HCT116 (cell line): Measurements from ENCODE around the gene CDK18. TPM values are rescaled to one million over a fixed set of nuclear protein-coding genes. Genes with fewer than 3 reads are reported as not detected.

Source experiments
- ATAC-seq: fragments of 200-7000 bp; cut with Tn5 transposase; 2 replicates; pipeline ENCODE4 v1.9.1; 2020; ENCODE audit warnings: mild to moderate bottlenecking, moderate library complexity
- BruUV-seq: library from RNA; stranded (reverse); fragments of 400-500 nt; replicated peaks from 2 replicates; lab custom pipeline; 2021; lab: Mats Ljungman, UMichigan
- CTCF ChIA-PET: fragments of 300-600 bp; sonication (Branson Sonifier 250); formaldehyde crosslinking; loops from one replicate; lab custom pipeline; 2021; ENCODE audit warnings: antibody characterized with exemption; lab: Charles Lee
- POLR2A ChIA-PET: fragments of 300-600, 350-600 bp; sonication (Branson Sonifier 250); formaldehyde crosslinking; loops from one replicate; lab custom pipeline; 2021; ENCODE audit warnings: antibody characterized with exemption; lab: Charles Lee
- RAD21 ChIA-PET, 2 experiments: fragments of 300-600 bp; sonication (Branson Sonifier 250); formaldehyde crosslinking; loops; one replicate each; lab custom pipeline; 2023; ENCODE audit warnings: low total read pairs in 2 of 2; ENCODE audit not compliant: uncharacterized antibody in 2 of 2, unreplicated experiment in 2 of 2, low non-redundant PET in 1 of 2; lab: Charles Lee
- DNase-seq: peaks from one replicate; pipeline ENCODE4 v3.0.0-alpha.2; 2010; ENCODE audit warnings: low read depth, low spot score
- H2AFZ ChIP-seq: fragments of 200-600 bp; shearing (Covaris generic), sonication (generic); 2 replicates; pipeline ENCODE4 v1.6.1; 2017; ENCODE audit warnings: low read depth, mixed run types, mixed read lengths, antibody characterized with exemption, low read length; ENCODE audit not compliant: poor library complexity, severe bottlenecking
- H3K27ac ChIP-seq: 2 replicates; pipeline ENCODE4 v1.5.1; 2012; ENCODE audit warnings: low read depth, low read length
- H3K27me3 ChIP-seq: fragments of 200-600 bp; sonication (generic); 2 replicates; pipeline ENCODE4 v1.6.1; 2016; ENCODE audit warnings: mixed run types, low read length, mixed read lengths; ENCODE audit not compliant: insufficient read depth
- H3K36me3 ChIP-seq, 2 experiments: fragments of 200-500 bp in 1 of 2; fragments of 200-600 bp in 1 of 2; sonication (Bioruptor generic) in 1 of 2; sonication (generic) in 1 of 2; 2 replicates each; pipeline versions ENCODE4 v1.5.1 to v1.6.1; 2014 to 2016; ENCODE audit warnings: low read length in 2 of 2, inconsistent platforms in 1 of 2, mixed read lengths in 1 of 2, mixed run types in 1 of 2; ENCODE audit not compliant: insufficient read depth in 2 of 2, control insufficient read depth in 1 of 2
- H3K4me1 ChIP-seq, 2 experiments: fragments of 200-600 bp in 1 of 2; sonication (generic) in 1 of 2; 2 replicates each; pipeline versions ENCODE4 v1.5.1 to v1.6.1; 2012 to 2017; ENCODE audit warnings: low read length in 2 of 2, inconsistent platforms in 1 of 2, mild to moderate bottlenecking in 1 of 2, mixed read lengths in 1 of 2, mixed run types in 1 of 2, moderate library complexity in 1 of 2; ENCODE audit not compliant: insufficient read depth in 2 of 2, control insufficient read depth in 1 of 2
- H3K4me2 ChIP-seq: fragments of 200-600 bp; sonication (generic); 2 replicates; pipeline ENCODE4 v1.6.1; 2017; ENCODE audit warnings: mixed run types, low read length, mixed read lengths
- H3K4me3 ChIP-seq, 2 experiments: fragments of 200-600 bp in 1 of 2; sonication (generic) in 1 of 2; replicated peaks in 1 of 2; 2 replicates each; pipeline ENCODE4 v1.5.1; 2011 to 2016; ENCODE audit warnings: low read length in 2 of 2, control low read depth in 1 of 2, low read depth in 1 of 2, mild to moderate bottlenecking in 1 of 2, mixed read lengths in 1 of 2, mixed run types in 1 of 2
- H3K79me2 ChIP-seq: fragments of 200-600 bp; sonication (generic); 2 replicates; pipeline ENCODE4 v1.6.1; 2017; ENCODE audit warnings: mild to moderate bottlenecking, mixed run types, low read length, moderate library complexity, mixed read lengths; ENCODE audit not compliant: insufficient read depth
- H3K9ac ChIP-seq: fragments of 200-600 bp; sonication (generic); 2 replicates; pipeline ENCODE4 v1.6.1; 2016; ENCODE audit warnings: low read length, mixed read lengths
- H3K9me2 ChIP-seq: fragments of 200-600 bp; sonication (generic), shearing (Covaris generic); 2 replicates; pipeline ENCODE4 v1.6.1; 2017; ENCODE audit warnings: mixed run types, mild to moderate bottlenecking, moderate library complexity; ENCODE audit not compliant: insufficient read depth
- H3K9me3 ChIP-seq, 2 experiments: fragments of 200-500 bp in 1 of 2; fragments of 200-600 bp in 1 of 2; sonication (Bioruptor generic) in 1 of 2; sonication (generic) in 1 of 2; 2 replicates each; pipeline ENCODE4 v1.6.1; 2014 to 2017; ENCODE audit warnings: low read length in 2 of 2, mixed read lengths in 2 of 2, inconsistent platforms in 1 of 2, low read depth in 1 of 2, mild to moderate bottlenecking in 1 of 2, mixed run types in 1 of 2, moderate library complexity in 1 of 2; ENCODE audit not compliant: control insufficient read depth in 1 of 2, insufficient read depth in 1 of 2
- H4K20me1 ChIP-seq: fragments of 200-600 bp; sonication (generic), shearing (Covaris generic); 2 replicates; pipeline ENCODE4 v1.6.1; 2017; ENCODE audit warnings: mixed run types, mild to moderate bottlenecking, moderate library complexity; ENCODE audit not compliant: insufficient read depth
- CEBPB ChIP-seq: IDR thresholded peaks from 2 replicates; pipeline ENCODE4 v1.6.1; 2012; ENCODE audit warnings: low read depth
- CTCF ChIP-seq, 3 experiments: fragments of 200-600 bp in 1 of 3; sonication (generic) in 1 of 3; IDR thresholded peaks in 2 of 3; conservative IDR thresholded peaks in 1 of 3; 2 replicates each; pipeline ENCODE4 v1.5.1; 2012 to 2017; ENCODE audit warnings: low read depth in 2 of 3, low read length in 2 of 3, antibody characterized with exemption in 1 of 3, borderline replicate concordance in 1 of 3, control low read depth in 1 of 3, mild to moderate bottlenecking in 1 of 3, mixed read lengths in 1 of 3, mixed run types in 1 of 3, moderate library complexity in 1 of 3; ENCODE audit not compliant: insufficient read depth in 1 of 3
- ELF1 ChIP-seq: IDR thresholded peaks from 2 replicates; pipeline ENCODE4 v1.6.1; 2012; ENCODE audit warnings: low read depth, borderline replicate concordance
- FOSL1 ChIP-seq: IDR thresholded peaks from 2 replicates; pipeline ENCODE4 v1.6.1; 2012; ENCODE audit warnings: low read depth
- JUND ChIP-seq: IDR thresholded peaks from 2 replicates; pipeline ENCODE4 v1.6.1; 2012
- RAD21 ChIP-seq: IDR thresholded peaks from 2 replicates; pipeline ENCODE4 v1.6.1; 2012; ENCODE audit warnings: low read depth, mild to moderate bottlenecking
- TCF7L2 ChIP-seq: IDR thresholded peaks from 2 replicates; pipeline ENCODE4 v1.7.0; 2011; ENCODE audit warnings: borderline replicate concordance, inconsistent platforms; ENCODE audit not compliant: insufficient read depth, insufficient read length; ENCODE audit errors: extremely low read depth
- intact Hi-C: fragments of 100-400 bp; cut with micrococcal nuclease; formaldehyde crosslinking; loops from 2 replicates; pipeline ENCODE4 v1.10.0; 2022
- total RNA-seq: library from RNA; stranded (reverse); gene quantifications from one replicate; pipeline ENCODE4 v1.2.1, GENCODE V29; 2021; ENCODE audit not compliant: unreplicated experiment

The CDK18 gene
- total RNA-seq, 1 experiment from 2014 or later = 32.0 TPM

GRCh38 chr1:205484985-205485967, 19.2 kb upstream of the CDK18 start:
- no peak overlapping the region for H3K27ac ChIP-seq
- H3K4me1 ChIP-seq = peaks cover 0 to 8% of the 10 kb centered on the region in 2 experiments; a peak in 3 of 4 replicates
- ChIA-PET CTCF (interaction anchor here (0.5 to 12.3 kb wide), 38 partner anchors 8 to 257 kb away, joined by 3 to 200 read pairs (median 6); partner anchors contain the start of gene BLACAT1), RAD21 (interaction anchor here (1.1 to 2.6 kb wide), 18 partner anchors 10 to 149 kb away, joined by 3 to 26 read pairs (median 10); no protein-coding TSS in a partner anchor), POLR2A (interaction anchor here (0.7 to 1.4 kb wide), 4 partner anchors 17 to 131 kb away, joined by 3 to 8 read pairs (median 4); no protein-coding TSS in a partner anchor)
- peaks cover 18% of the 10 kb centered on the region for H3K27me3 ChIP-seq
- H3K79me2 ChIP-seq = no peaks in the 10 kb centered on the region
- H3K36me3 ChIP-seq = no peaks in the 10 kb centered on the region
- DNase-seq (peak; percentile 56), ATAC-seq (peak; percentile 83)
- BruUV-seq = no TSS peak
- TF ChIP-seq RAD21 (peak; percentile 100), CEBPB (no peak), CTCF (IDR thresholded peaks at IDR 0.05 in 2 of 3, conservative IDR thresholded peaks at IDR 0.05 in 1 of 3; ENCODE audit: borderline replicate concordance in 1 of 3, insufficient read depth in 1 of 3, low read depth in 2 of 3, low read length in 2 of 3) (peak; percentile 93 to 98 (median 95)), TCF7L2 (peak; percentile 52), ELF1 (no peak), FOSL1 (no peak), JUND (no peak)
- no peak overlapping the region for H3K9ac ChIP-seq
- no peak overlapping the region for H2AFZ ChIP-seq
- H3K4me2 ChIP-seq = peak overlapping the region; percentile 48
- intact Hi-C loops = loop anchor here (1.0 to 5.0 kb wide), 5 partner anchors 43 to 148 kb away; no protein-coding TSS in a partner anchor
- no peak overlapping the region for H3K4me3 ChIP-seq
- no peaks in the 10 kb centered on the region for H4K20me1 ChIP-seq
- H3K9me3 ChIP-seq = no peaks in the 10 kb centered on the region
- H3K9me2 ChIP-seq = no peaks in the 10 kb centered on the region
